Cardiac fibroblast (primary cell): ENCODE results near the gene PANK4.

Source experiments
- DNase-seq, 2 donors: peaks; one replicate each; pipeline versions ENCODE4 v3.0.0 to v3.0.0-alpha.2; 2010; ENCODE audit warnings: low read depth in 2 of 2
- H3K4me3 ChIP-seq, 2 donors: replicated peaks in 1 of 2; 1 replicate in 1 of 2; 2 replicates in 1 of 2; pipeline ENCODE4 v1.5.1; 2011; ENCODE audit warnings: low read depth in 2 of 2, low read length in 2 of 2, mild to moderate bottlenecking in 2 of 2, moderate library complexity in 1 of 2
- TF ChIP-seq, protein P1 (sequence below): IDR thresholded peaks from one replicate; pipeline ENCODE4 v1.5.1; 2011; ENCODE audit warnings: low read depth, mild to moderate bottlenecking, low read length, inconsistent platforms

The PANK4 gene

GRCh38 chr1:2496087-2496622 is 30.2 kb downstream of the PANK4 start:
- DNase-seq = no peak
- H3K4me3 ChIP-seq = no peak overlapping the region
- TF ChIP-seq, protein P1, sequence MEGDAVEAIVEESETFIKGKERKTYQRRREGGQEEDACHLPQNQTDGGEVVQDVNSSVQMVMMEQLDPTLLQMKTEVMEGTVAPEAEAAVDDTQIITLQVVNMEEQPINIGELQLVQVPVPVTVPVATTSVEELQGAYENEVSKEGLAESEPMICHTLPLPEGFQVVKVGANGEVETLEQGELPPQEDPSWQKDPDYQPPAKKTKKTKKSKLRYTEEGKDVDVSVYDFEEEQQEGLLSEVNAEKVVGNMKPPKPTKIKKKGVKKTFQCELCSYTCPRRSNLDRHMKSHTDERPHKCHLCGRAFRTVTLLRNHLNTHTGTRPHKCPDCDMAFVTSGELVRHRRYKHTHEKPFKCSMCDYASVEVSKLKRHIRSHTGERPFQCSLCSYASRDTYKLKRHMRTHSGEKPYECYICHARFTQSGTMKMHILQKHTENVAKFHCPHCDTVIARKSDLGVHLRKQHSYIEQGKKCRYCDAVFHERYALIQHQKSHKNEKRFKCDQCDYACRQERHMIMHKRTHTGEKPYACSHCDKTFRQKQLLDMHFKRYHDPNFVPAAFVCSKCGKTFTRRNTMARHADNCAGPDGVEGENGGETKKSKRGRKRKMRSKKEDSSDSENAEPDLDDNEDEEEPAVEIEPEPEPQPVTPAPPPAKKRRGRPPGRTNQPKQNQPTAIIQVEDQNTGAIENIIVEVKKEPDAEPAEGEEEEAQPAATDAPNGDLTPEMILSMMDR = no peak

- no peak overlapping the region for H3K4me3 ChIP-seq
- no peak for DNase-seq
- TF ChIP-seq, protein P1 = no peak
Observed at GRCh38 chr1:2495546-2495945, 30.9 kb downstream of the PANK4 start.

- DNase-seq = no peak
- TF ChIP-seq, protein P1 = no peak
- H3K4me3 ChIP-seq = no peak overlapping the region
Observed at GRCh38 chr1:2495026-2495425, 31.4 kb downstream of the PANK4 start.

DNA sequence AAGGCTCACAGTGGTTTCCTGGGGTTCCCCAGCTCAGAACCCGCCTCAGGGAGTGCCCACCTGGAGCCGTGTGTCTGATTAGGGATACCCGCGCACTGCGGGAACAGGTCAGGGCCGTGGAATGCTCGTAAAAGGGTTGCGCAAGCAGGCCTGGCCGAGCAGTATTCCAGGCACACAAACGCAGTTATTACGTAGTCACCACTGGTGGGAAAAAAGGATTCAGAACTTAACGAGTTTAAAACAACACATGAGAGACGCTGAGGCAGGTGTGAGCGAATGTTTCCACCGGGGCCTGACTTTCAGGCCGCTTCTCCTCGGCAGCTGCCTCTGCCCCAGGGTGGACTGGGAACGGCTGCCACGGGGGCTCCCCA is 32.1 kb downstream of the PANK4 start:
- TF ChIP-seq, protein P1 = no peak
- peak; percentile 30 to 46 for DNase-seq
- H3K4me3 ChIP-seq = no peak overlapping the region

DNA sequence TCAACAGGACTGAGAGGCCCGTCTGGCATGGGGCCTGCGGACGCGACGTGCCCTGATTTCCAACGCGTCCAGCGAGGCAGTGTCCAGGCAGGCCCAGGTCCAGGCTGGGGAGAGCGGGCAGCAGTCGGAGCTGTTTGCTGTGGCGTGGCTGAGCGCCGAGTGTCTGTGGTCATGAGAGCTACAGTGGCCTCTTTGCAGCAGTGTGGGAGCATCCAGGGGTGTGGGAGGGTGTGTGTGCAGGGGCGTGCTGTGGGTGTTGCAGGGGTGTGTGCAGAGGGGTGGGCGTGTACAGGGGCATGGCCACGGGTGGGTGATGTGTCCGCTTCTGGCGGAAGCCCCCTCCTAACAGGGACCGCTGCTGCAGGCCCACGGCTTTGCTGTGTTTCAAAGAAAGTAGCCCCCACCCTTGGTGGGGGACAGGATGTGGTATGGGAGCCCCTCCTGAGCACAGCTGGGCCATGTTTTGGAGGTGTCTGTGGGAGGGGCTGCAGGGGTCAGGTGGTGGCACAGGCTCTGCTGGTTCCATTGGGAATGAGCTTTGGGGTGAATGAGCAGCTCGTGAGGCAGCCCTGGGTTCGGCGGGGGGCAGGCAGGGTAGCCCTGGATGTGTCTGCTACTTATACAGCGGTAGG is 32.6 kb downstream of the PANK4 start:
- TF ChIP-seq, protein P1 = no peak
- DNase-seq = no peak
- no peak overlapping the region for H3K4me3 ChIP-seq

DNA sequence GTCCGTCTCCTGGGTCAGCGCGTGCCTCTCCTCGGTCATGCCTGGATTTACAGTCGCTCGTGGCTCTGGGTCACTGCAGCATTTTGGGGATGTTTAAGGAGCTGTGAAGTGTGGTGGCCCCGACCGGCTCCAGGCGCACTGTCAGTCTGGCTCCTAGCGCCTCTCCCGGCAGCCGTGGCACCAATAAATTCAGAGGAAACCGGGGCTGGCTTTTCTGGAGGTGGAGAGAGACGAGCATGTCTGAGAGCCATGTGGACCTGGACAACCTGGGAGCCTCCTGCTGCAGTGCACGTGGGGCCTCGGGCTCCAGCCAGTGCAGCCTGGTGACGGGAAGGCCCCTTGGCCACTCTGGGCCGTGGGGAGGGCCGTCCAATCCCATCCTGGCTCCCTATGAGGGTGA is 33.2 kb downstream of the PANK4 start:
- no peak for DNase-seq
- H3K4me3 ChIP-seq = no peak overlapping the region
- TF ChIP-seq, protein P1 = no peak

- TF ChIP-seq, protein P1 = no peak
Observed at GRCh38 chr1:2492091-2492490, 34.3 kb downstream of the PANK4 start.

More at GRCh38 chr1:2492091-2492490, 34.3 kb downstream of the PANK4 start:
- no peak for DNase-seq
- H3K4me3 ChIP-seq = no peak overlapping the region
